WERI-Rb-1 (cell line): ENCODE results near the gene FANCL.

Source experiments
- DNase-seq: peaks from one replicate; pipeline ENCODE4 v3.0.0-alpha.2; 2020
- H3K27ac ChIP-seq: fragments of 250-450 bp; sonication (Bioruptor Pico); 2 replicates; pipeline ENCODE4 v1.5.1; 2020; ENCODE audit warnings: mild to moderate bottlenecking, moderate library complexity
- H3K27me3 ChIP-seq: fragments of 250-450 bp; sonication (Bioruptor Pico); 2 replicates; pipeline ENCODE4 v1.5.1; 2021; ENCODE audit warnings: mild to moderate bottlenecking, low read depth, moderate library complexity; ENCODE audit not compliant: insufficient read depth, severe bottlenecking
- H3K36me3 ChIP-seq: fragments of 250-450 bp; sonication (Bioruptor Pico); 2 replicates; pipeline ENCODE4 v1.5.1; 2020; ENCODE audit warnings: mild to moderate bottlenecking, moderate library complexity
- H3K4me3 ChIP-seq: 2 replicates; pipeline ENCODE4 v1.5.1; 2011; ENCODE audit warnings: low read depth, mild to moderate bottlenecking, control low read depth, low read length
- H3K9me3 ChIP-seq: fragments of 250-450 bp; sonication (Bioruptor Pico); 2 replicates; pipeline ENCODE4 v1.5.1; 2021; ENCODE audit warnings: mild to moderate bottlenecking, moderate library complexity; ENCODE audit not compliant: severe bottlenecking
- TF ChIP-seq, protein P1 (sequence below): IDR thresholded peaks from 2 replicates; pipeline ENCODE4 v1.5.1; 2011; ENCODE audit warnings: low read depth, mild to moderate bottlenecking, control low read depth, inconsistent platforms, low read length

Gene FANCL

DNA sequence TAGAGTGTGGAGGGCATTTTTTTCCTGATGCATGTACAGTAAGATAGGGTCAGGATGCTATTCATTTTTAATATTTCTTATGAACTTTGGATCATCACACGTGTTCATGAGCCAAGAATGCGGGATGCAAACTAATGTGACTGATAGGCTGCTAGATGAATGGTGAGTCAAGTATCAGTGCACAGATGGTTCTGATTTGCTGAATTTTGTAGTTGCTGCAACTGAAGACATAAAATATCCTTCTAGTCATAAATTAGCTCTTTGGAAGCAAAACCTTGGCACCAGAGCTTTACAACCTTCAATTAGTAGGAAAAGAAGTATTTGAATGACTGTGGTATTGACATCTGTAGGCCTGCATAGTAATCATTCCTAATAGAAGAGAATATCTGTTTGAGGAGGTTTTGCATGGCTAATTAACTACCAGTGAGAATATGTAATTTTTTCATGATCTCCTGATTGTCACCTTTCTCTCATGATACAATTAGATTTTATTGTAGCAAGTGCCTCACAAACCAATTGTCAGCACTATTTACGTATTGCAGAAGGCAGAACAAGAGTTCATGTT, 100.5 kb downstream of the FANCL start:
- no peak for DNase-seq
- TF ChIP-seq, protein P1, sequence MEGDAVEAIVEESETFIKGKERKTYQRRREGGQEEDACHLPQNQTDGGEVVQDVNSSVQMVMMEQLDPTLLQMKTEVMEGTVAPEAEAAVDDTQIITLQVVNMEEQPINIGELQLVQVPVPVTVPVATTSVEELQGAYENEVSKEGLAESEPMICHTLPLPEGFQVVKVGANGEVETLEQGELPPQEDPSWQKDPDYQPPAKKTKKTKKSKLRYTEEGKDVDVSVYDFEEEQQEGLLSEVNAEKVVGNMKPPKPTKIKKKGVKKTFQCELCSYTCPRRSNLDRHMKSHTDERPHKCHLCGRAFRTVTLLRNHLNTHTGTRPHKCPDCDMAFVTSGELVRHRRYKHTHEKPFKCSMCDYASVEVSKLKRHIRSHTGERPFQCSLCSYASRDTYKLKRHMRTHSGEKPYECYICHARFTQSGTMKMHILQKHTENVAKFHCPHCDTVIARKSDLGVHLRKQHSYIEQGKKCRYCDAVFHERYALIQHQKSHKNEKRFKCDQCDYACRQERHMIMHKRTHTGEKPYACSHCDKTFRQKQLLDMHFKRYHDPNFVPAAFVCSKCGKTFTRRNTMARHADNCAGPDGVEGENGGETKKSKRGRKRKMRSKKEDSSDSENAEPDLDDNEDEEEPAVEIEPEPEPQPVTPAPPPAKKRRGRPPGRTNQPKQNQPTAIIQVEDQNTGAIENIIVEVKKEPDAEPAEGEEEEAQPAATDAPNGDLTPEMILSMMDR = no peak
- H3K4me3 ChIP-seq = no peak overlapping the region
- no peaks in the 10 kb centered on the region for H3K36me3 ChIP-seq
- no peaks in the 10 kb centered on the region for H3K27me3 ChIP-seq
- no peak overlapping the region for H3K27ac ChIP-seq
- no peaks in the 10 kb centered on the region for H3K9me3 ChIP-seq

DNA sequence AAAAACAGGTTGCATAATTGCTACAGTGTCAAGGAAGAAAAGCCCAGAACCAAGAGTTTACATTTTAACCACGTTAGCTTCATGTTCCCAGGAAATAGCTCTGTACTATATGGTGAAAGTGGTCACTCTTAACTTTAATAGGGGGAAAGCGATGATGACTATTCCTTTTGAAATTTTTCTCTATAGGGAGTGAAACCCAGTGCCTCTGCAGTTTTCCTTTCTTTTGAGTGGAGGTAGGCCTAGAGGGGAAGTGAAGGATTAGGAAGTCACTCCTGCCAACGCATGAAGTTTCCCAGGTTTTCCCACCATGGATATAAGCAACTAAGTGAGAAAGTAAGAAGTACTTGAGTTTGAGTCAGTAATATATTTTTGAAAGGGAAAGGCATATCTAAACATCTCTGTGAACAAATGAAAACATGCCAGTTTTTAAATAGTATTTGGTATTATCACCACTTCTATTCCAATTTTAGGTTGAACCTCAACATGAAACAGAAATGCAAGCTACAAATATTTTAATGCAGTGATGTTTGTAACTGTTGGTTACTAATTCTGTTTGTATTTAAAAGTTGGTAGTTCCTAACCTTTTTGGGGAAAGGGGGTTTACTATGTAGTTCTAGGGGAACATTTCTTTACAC, 102.6 kb downstream of the FANCL start:
- H3K27me3 ChIP-seq = no peaks in the 10 kb centered on the region
- no peak for DNase-seq
- TF ChIP-seq, protein P1 = no peak
- no peaks in the 10 kb centered on the region for H3K36me3 ChIP-seq
- H3K4me3 ChIP-seq = no peak overlapping the region
- no peaks in the 10 kb centered on the region for H3K9me3 ChIP-seq
- no peak overlapping the region for H3K27ac ChIP-seq

DNA sequence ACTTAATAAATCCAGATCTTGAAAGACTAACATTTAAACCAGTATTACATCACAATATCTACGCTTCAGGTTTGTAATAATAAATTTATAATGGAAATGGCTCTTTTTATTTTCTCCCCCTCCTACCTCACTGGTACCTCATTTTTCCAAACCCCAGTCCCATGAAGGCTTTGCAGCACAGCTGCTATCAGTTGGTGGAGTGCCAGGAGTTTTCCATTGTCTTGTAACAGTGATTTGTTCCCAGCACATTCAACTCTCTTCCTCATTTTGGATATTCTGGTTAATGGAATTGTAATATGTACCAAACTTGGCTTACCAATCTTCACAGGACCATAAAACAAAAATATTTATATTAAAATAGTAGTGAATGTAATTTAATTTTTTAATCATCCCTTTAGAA, 103.3 kb downstream of the FANCL start:
- Histone ChIP-seq H3K36me3 (no peaks in the 10 kb centered on the region), H3K27ac (no peak overlapping the region), H3K4me3 (no peak overlapping the region), H3K27me3 (no peaks in the 10 kb centered on the region), H3K9me3 (no peaks in the 10 kb centered on the region)
- TF ChIP-seq, protein P1 = no peak
- DNase-seq = no peak

DNA sequence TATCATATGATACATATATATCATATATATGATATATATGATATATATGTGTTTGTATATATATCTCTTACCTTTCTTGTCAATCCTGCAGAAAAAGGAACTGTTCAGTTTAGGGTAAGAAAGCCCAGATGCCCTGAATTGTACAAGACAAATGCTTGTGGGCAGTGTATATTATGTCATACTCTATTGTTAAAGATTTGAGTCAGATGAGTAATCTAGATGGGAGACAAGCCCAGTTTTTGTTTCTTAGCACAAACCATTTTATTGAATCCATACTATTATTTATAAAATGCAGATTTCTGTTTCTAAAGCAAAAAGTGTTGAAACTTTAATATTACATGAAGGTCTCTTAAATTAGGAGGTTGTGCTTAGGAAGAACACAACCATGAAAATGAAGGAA, 103.9 kb downstream of the FANCL start:
- no peak for DNase-seq
- no peak overlapping the region for H3K27ac ChIP-seq
- H3K36me3 ChIP-seq = no peaks in the 10 kb centered on the region
- H3K4me3 ChIP-seq = no peak overlapping the region
- TF ChIP-seq, protein P1 = no peak
- H3K9me3 ChIP-seq = no peaks in the 10 kb centered on the region
- H3K27me3 ChIP-seq = no peaks in the 10 kb centered on the region

DNA sequence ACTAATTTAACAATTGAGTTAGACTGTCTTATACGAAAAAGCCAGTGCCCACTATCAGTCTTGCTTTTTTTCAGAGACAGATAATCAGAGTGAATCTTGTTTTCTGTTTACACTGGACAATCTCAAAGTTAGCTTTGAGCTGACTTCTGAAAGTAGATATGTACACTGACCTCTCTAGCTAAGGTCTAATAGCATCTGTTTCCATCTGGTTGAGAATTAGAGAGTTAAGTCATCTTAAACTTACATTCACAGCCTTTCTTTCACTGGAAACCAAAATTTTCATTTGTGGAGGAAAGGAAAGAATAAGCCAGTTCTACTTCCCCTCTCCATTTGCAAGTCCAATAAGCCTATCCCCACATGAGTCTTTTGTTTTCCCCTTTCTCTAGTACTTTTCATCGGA, 105.3 kb downstream of the FANCL start:
- TF ChIP-seq, protein P1 = no peak
- no peak overlapping the region for H3K27ac ChIP-seq
- no peaks in the 10 kb centered on the region for H3K36me3 ChIP-seq
- no peaks in the 10 kb centered on the region for H3K27me3 ChIP-seq
- H3K9me3 ChIP-seq = no peaks in the 10 kb centered on the region
- no peak for DNase-seq
- no peak overlapping the region for H3K4me3 ChIP-seq

DNA sequence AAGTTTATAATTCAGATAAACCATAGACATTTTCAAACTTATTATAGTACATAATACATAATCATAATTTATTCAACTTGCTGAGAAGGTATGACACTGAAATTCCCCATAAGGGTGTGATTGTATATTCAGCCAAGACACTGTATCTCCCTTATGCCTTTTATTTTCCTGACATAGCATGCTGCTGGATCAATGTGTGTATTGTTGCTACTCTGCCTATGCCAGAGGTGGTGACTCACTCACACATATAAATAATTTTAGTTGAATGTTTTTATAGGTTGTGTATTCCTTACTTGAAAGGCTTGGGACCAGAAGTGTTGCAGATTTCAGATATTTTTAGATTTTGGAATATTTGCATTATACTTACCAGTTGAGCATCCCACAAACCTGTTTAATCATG, 107.7 kb downstream of the FANCL start:
- TF ChIP-seq, protein P1 = no peak
- no peaks in the 10 kb centered on the region for H3K9me3 ChIP-seq
- H3K4me3 ChIP-seq = no peak overlapping the region
- no peak overlapping the region for H3K27ac ChIP-seq
- no peaks in the 10 kb centered on the region for H3K36me3 ChIP-seq
- DNase-seq = no peak
- H3K27me3 ChIP-seq = no peaks in the 10 kb centered on the region
